Stomach smooth muscle (tissue), 2 donors: ENCODE data around the gene MYH4.

ENCODE experiments used
- H3K27ac ChIP-seq: one replicate; pipeline ENCODE4 v1.7.0; 2013; ENCODE audit warnings: mild to moderate bottlenecking, low read length, inconsistent platforms
- H3K27me3 ChIP-seq, 2 donors: one replicate each; pipeline ENCODE4 v1.7.0; 2013; ENCODE audit warnings: low read length in 2 of 2; ENCODE audit not compliant: insufficient read depth in 2 of 2, control insufficient read depth in 1 of 2
- H3K36me3 ChIP-seq, 2 donors: one replicate each; pipeline ENCODE4 v1.7.0; 2013; ENCODE audit warnings: low read length in 2 of 2; ENCODE audit not compliant: control insufficient read depth in 2 of 2, insufficient read depth in 2 of 2
- H3K4me1 ChIP-seq: one replicate; pipeline ENCODE4 v1.7.0; 2013; ENCODE audit warnings: low read length; ENCODE audit not compliant: control insufficient read depth, insufficient read depth
- H3K4me3 ChIP-seq, 2 donors: one replicate each; pipeline ENCODE4 v1.7.0; 2013; ENCODE audit warnings: low read length in 2 of 2
- H3K9ac ChIP-seq, 2 donors: one replicate each; pipeline ENCODE4 v1.7.0; 2013; ENCODE audit warnings: low read length in 2 of 2, mild to moderate bottlenecking in 1 of 2
- H3K9me3 ChIP-seq, 2 donors: one replicate each; pipeline ENCODE4 v1.7.0; 2013; ENCODE audit warnings: low read length in 2 of 2; ENCODE audit not compliant: control insufficient read depth in 2 of 2
- donor health status: healthy.
- donor health status: Pancreatic carcinoma.

MYH4 gene

GRCh38 chr17:10421900-10422542, 47.3 kb downstream of the MYH4 start, which contains the start of gene MYH8:
TSS of gene MYH8 (minus strand) at chr17:10421950. CDS start at chr17:10420227, 1,723 bp downstream.
- Histone ChIP-seq H3K4me1 (no peaks in the 10 kb centered on the region), H3K9ac (no peak within 1 kb of the TSS), H3K27me3 (no peaks in the 10 kb centered on the region), H3K9me3 (no peaks in the 10 kb centered on the region), H3K4me3 (no peak within 1 kb of the TSS), H3K36me3 (no peaks in the 10 kb centered on the region), H3K27ac (no peak within 1 kb of the TSS)

DNA sequence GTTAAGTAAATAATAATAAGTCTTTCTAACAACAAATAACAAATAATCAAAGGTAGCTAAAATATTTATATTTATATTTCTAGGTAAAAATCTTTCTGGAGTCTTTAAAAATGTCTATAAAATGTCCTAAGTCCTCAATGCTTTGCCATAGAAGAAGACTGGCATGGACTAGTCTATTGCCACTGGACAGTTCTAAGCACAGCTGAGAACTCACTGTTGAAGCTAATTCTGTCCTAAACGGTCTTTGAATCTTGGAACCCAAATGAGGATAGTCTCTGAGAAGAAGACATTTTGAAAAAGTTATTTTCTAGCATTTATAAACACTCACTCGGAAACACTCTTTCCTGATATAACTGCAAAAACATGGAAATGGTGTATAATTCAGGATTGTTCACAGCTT, 48.1 kb downstream of the MYH4 start:
- Histone ChIP-seq H3K27me3 (no peaks in the 10 kb centered on the region), H3K36me3 (no peaks in the 10 kb centered on the region), H3K9ac (no peak overlapping the region), H3K4me3 (no peak overlapping the region), H3K27ac (no peak overlapping the region), H3K9me3 (no peaks in the 10 kb centered on the region), H3K4me1 (no peaks in the 10 kb centered on the region)

GRCh38 chr17:10420811-10421210, 48.5 kb downstream of the MYH4 start:
- no peak overlapping the region for H3K4me3 ChIP-seq
- no peak overlapping the region for H3K27ac ChIP-seq
- H3K9me3 ChIP-seq = no peaks in the 10 kb centered on the region
- H3K9ac ChIP-seq = no peak overlapping the region
- no peaks in the 10 kb centered on the region for H3K27me3 ChIP-seq
- no peaks in the 10 kb centered on the region for H3K4me1 ChIP-seq
- no peaks in the 10 kb centered on the region for H3K36me3 ChIP-seq

DNA sequence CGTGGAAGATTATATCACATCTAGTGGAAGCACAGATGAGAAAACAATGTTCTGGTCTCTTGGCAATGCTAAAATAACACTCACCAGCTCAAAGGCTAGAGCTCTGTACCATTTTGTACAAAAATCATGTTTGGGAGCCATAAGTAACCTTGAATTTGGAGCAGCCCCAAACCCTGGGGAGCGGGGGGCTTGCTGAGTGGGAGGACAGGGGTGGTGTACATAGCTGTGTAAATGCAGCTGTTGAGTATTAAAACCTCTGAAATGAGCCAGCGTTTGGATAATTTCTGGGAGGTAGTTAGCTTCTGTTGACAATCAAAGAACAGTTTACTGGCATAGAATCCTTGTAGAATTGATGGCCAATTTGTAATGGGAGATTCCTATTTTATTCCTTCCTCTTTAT, 51.9 kb downstream of the MYH4 start:
- Histone ChIP-seq H3K4me1 (no peaks in the 10 kb centered on the region), H3K9ac (no peak overlapping the region), H3K27me3 (no peaks in the 10 kb centered on the region), H3K36me3 (no peaks in the 10 kb centered on the region), H3K9me3 (no peaks in the 10 kb centered on the region), H3K4me3 (no peak overlapping the region), H3K27ac (no peak overlapping the region)

- H3K9me3 ChIP-seq = no peaks in the 10 kb centered on the region
- no peaks in the 10 kb centered on the region for H3K36me3 ChIP-seq
- no peaks in the 10 kb centered on the region for H3K27me3 ChIP-seq
- H3K27ac ChIP-seq = no peak overlapping the region
- no peak overlapping the region for H3K4me3 ChIP-seq
- no peak overlapping the region for H3K9ac ChIP-seq
- no peaks in the 10 kb centered on the region for H3K4me1 ChIP-seq
Measured at GRCh38 chr17:10415161-10415560, 54.2 kb downstream of the MYH4 start.

- Histone ChIP-seq H3K36me3 (no peaks in the 10 kb centered on the region), H3K27ac (no peak overlapping the region), H3K9ac (no peak overlapping the region), H3K27me3 (no peaks in the 10 kb centered on the region), H3K4me1 (no peaks in the 10 kb centered on the region), H3K4me3 (no peak overlapping the region), H3K9me3 (no peaks in the 10 kb centered on the region)
Measured at GRCh38 chr17:10403589-10403988, 65.8 kb downstream of the MYH4 start.

- Histone ChIP-seq H3K36me3 (no peaks in the 10 kb centered on the region), H3K27ac (no peak overlapping the region), H3K4me3 (no peak overlapping the region), H3K27me3 (peaks cover 0 to 3% of the 10 kb centered on the region in 2 donors), H3K4me1 (no peaks in the 10 kb centered on the region), H3K9ac (no peak overlapping the region), H3K9me3 (no peaks in the 10 kb centered on the region)
Measured at GRCh38 chr17:10398352-10398751, 71.0 kb downstream of the MYH4 start.

DNA sequence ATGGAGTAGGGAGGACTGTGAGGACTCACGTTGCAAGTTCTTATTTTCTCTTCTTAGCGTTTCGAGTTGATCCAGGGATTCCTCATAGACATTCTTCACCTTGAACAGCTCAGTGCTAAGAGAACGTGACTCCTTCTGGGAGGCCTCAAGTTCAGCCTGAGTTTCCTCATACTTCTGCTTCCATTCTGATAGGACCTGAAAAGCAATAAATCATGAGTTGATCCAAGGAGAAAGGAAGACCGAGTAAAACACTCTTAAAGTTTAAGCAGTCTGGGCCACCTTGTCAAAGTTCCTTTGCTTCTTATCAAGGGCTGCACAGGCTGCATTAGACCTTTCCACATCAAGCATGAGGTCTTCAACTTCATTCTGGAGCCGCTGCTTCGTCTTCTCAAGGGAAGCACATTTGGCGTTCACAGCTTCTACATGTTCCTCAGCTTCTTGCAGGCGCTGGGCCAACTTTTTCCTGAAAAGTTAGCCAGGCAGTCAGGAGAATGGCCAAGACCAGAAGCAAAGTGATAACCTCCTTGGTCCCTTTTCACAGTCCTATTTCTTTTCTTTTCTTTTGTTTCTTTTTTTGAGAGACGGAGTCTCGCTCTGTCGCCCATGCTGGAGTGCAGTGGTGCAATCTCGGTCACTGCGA, 72.7 kb downstream of the MYH4 start:
- Histone ChIP-seq H3K4me3 (no peak overlapping the region), H3K9me3 (no peaks in the 10 kb centered on the region), H3K4me1 (no peaks in the 10 kb centered on the region), H3K27me3 (peaks cover 0 to 3% of the 10 kb centered on the region in 2 donors), H3K9ac (no peak overlapping the region), H3K27ac (no peak overlapping the region), H3K36me3 (no peaks in the 10 kb centered on the region)

DNA sequence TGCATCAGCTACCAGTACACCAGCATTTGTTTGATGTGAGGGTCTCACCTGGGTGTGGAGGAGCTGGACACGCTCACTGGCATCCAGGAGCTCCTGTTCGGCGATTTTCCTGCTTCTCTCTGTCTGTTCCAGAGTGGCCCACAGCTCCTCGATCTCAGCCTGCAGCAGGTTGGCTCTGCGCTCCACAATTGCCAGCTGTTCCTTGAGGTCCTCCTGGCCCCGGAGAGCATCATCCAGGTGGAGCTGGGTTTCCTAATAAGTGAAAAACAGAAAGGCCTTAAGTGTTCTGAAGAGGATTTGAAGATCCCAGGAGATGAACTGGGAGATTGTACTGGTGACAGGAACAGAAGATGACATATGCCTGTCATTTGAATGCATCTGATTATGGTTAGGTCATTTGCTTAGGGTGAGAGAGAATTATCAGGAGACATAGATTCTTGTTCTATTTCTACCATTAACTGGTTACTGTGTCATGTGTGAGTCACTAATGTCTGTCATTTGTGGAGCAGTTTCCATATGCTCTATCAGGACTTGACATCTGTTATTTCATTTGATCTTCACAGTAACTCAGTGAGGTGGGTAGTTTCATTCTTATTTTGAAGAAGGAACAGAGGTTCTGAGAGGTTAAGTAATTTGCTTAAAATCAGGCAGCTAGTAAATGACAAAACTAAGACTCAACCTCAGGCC, 75.0 kb downstream of the MYH4 start:
- peaks cover 0 to 3% of the 10 kb centered on the region in 2 donors for H3K27me3 ChIP-seq
- H3K4me3 ChIP-seq = no peak overlapping the region
- H3K36me3 ChIP-seq = no peaks in the 10 kb centered on the region
- no peak overlapping the region for H3K9ac ChIP-seq
- H3K27ac ChIP-seq = no peak overlapping the region
- H3K9me3 ChIP-seq = no peaks in the 10 kb centered on the region
- H3K4me1 ChIP-seq = no peaks in the 10 kb centered on the region
